ENCODE results near the gene MYO9B. TPM values are rescaled to one million over a fixed set of nuclear protein-coding genes. Genes with fewer than 3 reads are reported as not detected.

The MYO9B gene
- total and polyA plus RNA-seq, 9 of the 15 experiments (the other 6 are each of a cell fraction or from before 2014, with no cell fraction given) = 2.4 to 77.6 (median 23.0) TPM

DNA sequence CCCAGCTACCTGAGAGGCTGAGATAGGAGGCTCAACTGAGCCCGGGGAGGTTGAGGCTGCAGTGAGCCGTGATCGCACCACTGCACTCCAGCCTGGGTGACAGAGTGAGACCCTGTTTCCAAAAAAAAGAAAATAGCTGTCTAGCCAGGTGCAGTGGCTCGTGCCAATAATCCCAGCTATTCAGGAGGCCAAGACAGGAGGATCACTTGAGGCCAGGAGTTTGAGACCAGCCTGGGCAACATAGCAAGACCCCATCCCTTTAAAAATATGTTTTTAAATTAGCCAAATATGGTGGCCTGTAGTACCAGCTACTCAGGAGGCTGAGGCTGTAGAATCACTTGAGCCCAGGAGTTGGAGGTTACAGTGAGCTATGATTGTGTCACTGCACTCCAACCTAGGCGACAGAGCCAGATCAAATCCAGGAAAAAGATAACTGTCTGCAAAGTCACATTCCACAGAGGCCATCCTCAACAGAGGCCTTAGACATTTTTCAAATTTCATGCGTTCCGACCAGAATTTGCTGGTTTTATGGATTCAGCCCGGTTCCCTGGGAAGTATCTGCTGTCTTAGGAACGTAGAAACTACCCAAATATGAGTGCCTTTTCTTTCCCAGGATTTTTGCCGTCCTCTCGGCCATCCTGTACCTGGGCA is 80.8 kb downstream of the MYO9B start:
- TF ChIP-seq, protein P1, sequence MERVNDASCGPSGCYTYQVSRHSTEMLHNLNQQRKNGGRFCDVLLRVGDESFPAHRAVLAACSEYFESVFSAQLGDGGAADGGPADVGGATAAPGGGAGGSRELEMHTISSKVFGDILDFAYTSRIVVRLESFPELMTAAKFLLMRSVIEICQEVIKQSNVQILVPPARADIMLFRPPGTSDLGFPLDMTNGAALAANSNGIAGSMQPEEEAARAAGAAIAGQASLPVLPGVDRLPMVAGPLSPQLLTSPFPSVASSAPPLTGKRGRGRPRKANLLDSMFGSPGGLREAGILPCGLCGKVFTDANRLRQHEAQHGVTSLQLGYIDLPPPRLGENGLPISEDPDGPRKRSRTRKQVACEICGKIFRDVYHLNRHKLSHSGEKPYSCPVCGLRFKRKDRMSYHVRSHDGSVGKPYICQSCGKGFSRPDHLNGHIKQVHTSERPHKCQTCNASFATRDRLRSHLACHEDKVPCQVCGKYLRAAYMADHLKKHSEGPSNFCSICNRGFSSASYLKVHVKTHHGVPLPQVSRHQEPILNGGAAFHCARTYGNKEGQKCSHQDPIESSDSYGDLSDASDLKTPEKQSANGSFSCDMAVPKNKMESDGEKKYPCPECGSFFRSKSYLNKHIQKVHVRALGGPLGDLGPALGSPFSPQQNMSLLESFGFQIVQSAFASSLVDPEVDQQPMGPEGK (CRISPR knock-in tag; IDR thresholded peaks at IDR 0.05; ENCODE audit: borderline replicate concordance) = no peak
- TF ChIP-seq ZNF121 (CRISPR knock-in tag; conservative IDR thresholded peaks at IDR 0.05) = peak; percentile 81
- no peak for FAIRE-seq
- no peak for DNase-seq (ENCODE audit: extremely low read depth in 1 of 4, low spot score in 3 of 4)
- H3K4me2 ChIP-seq (ENCODE audit: insufficient read depth, low read length) = no peak overlapping the region
- no TSS peak for BruUV-seq (replicated peaks)
- in situ Hi-C loops (cut with MboI) (no loop called here), intact Hi-C loops (cut with micrococcal nuclease) (no loop called here)
- peaks cover 74% of the 10 kb centered on the region; the same call in 2 of the 3 replicates for H3K36me3 ChIP-seq (ENCODE audit: control insufficient read depth, insufficient read depth, low read length)
- H3K4me1 ChIP-seq (replicated peaks in 1 of 2; ENCODE audit: control insufficient read depth in 2 of 2, insufficient read depth in 2 of 2, low read length in 2 of 2) = no peaks in the 10 kb centered on the region
- 91% methylated on average over 10 of the region's 11 CpGs for WGBS (ENCODE audit: insufficient coverage, low coverage, missing lambda C conversion rate)
- no peaks in the 10 kb centered on the region for H3K27me3 ChIP-seq (ENCODE audit: control insufficient read depth in 2 of 2, insufficient read depth in 2 of 2, low read length in 2 of 2)
- H2AFZ ChIP-seq (ENCODE audit: low read depth, low read length) = no peak overlapping the region
- no peaks in the 10 kb centered on the region for H3K9me1 ChIP-seq (ENCODE audit: control insufficient read depth, insufficient read depth, low read length)
- ATAC-seq = no peak
- no peak overlapping the region for H3K9ac ChIP-seq (ENCODE audit: insufficient read depth in 1 of 2, low read depth in 2 of 2, low read length in 2 of 2)
- no peaks in the 10 kb centered on the region for H4K20me1 ChIP-seq (replicated peaks; ENCODE audit: control insufficient read depth, insufficient read depth, low read length)
- H3K27ac ChIP-seq (ENCODE audit: extremely low read depth, low read depth, low read length) = no peak overlapping the region
- no peak overlapping the region for H3K4me3 ChIP-seq
- H3K9me3 ChIP-seq (replicated peaks; ENCODE audit: control insufficient read depth, insufficient read depth, low read depth, low read length) = no peaks in the 10 kb centered on the region
- no peaks in the 10 kb centered on the region for H3K79me2 ChIP-seq (ENCODE audit: control insufficient read depth, insufficient read depth, low read length)
- ChIA-PET CTCF (ENCODE audit: low intra/inter-chr PET ratio) (no interaction called here), POLR2A (interaction anchor here (0.6 to 1.2 kb wide), 4 partner anchors 14 to 676 kb away, joined by 3 to 4 read pairs (median 3); no protein-coding TSS in a partner anchor)

DNA sequence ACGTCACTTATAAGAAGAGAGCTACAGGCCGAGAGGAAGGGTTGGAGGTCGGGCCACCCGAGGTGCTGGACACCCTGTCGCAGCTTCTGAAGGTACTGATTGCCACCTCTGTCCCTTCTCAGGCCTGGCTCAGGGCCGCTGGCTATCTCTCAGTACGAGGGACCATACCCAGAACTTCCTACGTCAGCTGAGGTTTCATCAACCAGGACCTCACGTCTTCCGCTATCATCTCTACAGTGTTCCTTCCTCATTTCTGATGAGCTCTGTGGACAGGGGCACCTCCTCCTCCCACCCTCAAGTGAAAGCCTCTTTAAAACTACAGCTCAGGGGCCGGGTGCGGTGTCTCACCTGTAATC is 81.3 kb downstream of the MYO9B start:
- H3K4me2 ChIP-seq (ENCODE audit: insufficient read depth, low read length) = no peak overlapping the region
- CTCF ChIA-PET (ENCODE audit: low intra/inter-chr PET ratio) = no interaction called here
- no TSS peak for BruUV-seq (replicated peaks)
- TF ChIP-seq TCF7 (IDR thresholded peaks at IDR 0.05; ENCODE audit: borderline replicate concordance) (no peak), NFIC (IDR thresholded peaks at IDR 0.05) (no peak), TEAD1 (CRISPR knock-in tag; IDR thresholded peaks at IDR 0.05) (no peak), SAP30 (IDR thresholded peaks at IDR 0.05; ENCODE audit: borderline replicate concordance, insufficient read depth, low read depth, low read length, poor library complexity, severe bottlenecking) (no peak), CBFA2T3 (IDR thresholded peaks at IDR 0.05) (no peak), RCOR1 (IDR thresholded peaks at IDR 0.05; ENCODE audit: borderline replicate concordance in 1 of 2, low read depth in 2 of 2, low read length in 2 of 2) (no peak), ZNF184 (CRISPR knock-in tag; IDR thresholded peaks at IDR 0.05) (no peak), ZEB2 (IDR thresholded peaks at IDR 0.05) (no peak), FIP1L1 (IDR thresholded peaks at IDR 0.05; ENCODE audit: low read depth, low read length, poor library complexity, severe bottlenecking) (no peak), XRCC4 (IDR thresholded peaks at IDR 0.05; ENCODE audit: extremely low read depth, insufficient read depth, insufficient read length) (no peak)

More for the DNA sequence above, 81.3 kb downstream of the MYO9B start:
- H3K27me3 ChIP-seq (ENCODE audit: control insufficient read depth in 2 of 2, insufficient read depth in 2 of 2, low read length in 2 of 2) = no peaks in the 10 kb centered on the region
- no peak for FAIRE-seq
- no peak overlapping the region for H3K9ac ChIP-seq (ENCODE audit: insufficient read depth in 1 of 2, low read depth in 2 of 2, low read length in 2 of 2)
- H4K20me1 ChIP-seq (replicated peaks; ENCODE audit: control insufficient read depth, insufficient read depth, low read length) = no peaks in the 10 kb centered on the region
- POLR2A ChIA-PET = interaction anchor here (0.6 to 1.2 kb wide), 3 partner anchors 14 to 359 kb away, joined by 3 to 4 read pairs (median 3); no protein-coding TSS in a partner anchor
- in situ Hi-C loops (cut with MboI) = no loop called here
- no peak overlapping the region for H2AFZ ChIP-seq (ENCODE audit: low read depth, low read length)
- ATAC-seq = no peak
- no peaks in the 10 kb centered on the region for H3K79me2 ChIP-seq (ENCODE audit: control insufficient read depth, insufficient read depth, low read length)
- H3K36me3 ChIP-seq (ENCODE audit: control insufficient read depth, insufficient read depth, low read length) = peaks cover 71% of the 10 kb centered on the region; the same call in 2 of the 3 replicates
- no peak overlapping the region for H3K27ac ChIP-seq (ENCODE audit: extremely low read depth, low read depth, low read length)
- intact Hi-C loops (cut with micrococcal nuclease) = no loop called here
- WGBS (ENCODE audit: insufficient coverage, low coverage, missing lambda C conversion rate) = 84% methylated on average over 11 of the region's 12 CpGs
- no peak for DNase-seq (ENCODE audit: extremely low read depth in 1 of 4, low spot score in 3 of 4)
- H3K9me3 ChIP-seq (replicated peaks; ENCODE audit: control insufficient read depth, insufficient read depth, low read depth, low read length) = no peaks in the 10 kb centered on the region
- H3K4me3 ChIP-seq = no peak overlapping the region
- no peaks in the 10 kb centered on the region for H3K9me1 ChIP-seq (ENCODE audit: control insufficient read depth, insufficient read depth, low read length)
- H3K4me1 ChIP-seq (replicated peaks in 1 of 2; ENCODE audit: control insufficient read depth in 2 of 2, insufficient read depth in 2 of 2, low read length in 2 of 2) = no peaks in the 10 kb centered on the region
